ENCODE data around the gene SYN1.

SYN1 gene

GRCh38 chrX:47632666-47633065, 13.0 kb upstream of the SYN1 start:
- no peaks in the 10 kb centered on the region for H3K4me1 ChIP-seq (ENCODE audit: control insufficient read depth, insufficient read depth, low read length)
- no peak overlapping the region for H3K4me3 ChIP-seq (ENCODE audit: low read length)
- DNase-seq (ENCODE audit: low read depth), result no peak
- H3K9me3 ChIP-seq (ENCODE audit: control insufficient read depth, low read length), result no peaks in the 10 kb centered on the region
- H3K27me3 ChIP-seq (replicated peaks; ENCODE audit: control insufficient read depth, insufficient read depth, low read length), result peaks cover 14% of the 10 kb centered on the region
- peaks cover 20% of the 10 kb centered on the region for H3K36me3 ChIP-seq (ENCODE audit: control insufficient read depth, insufficient read depth, low read length, severe bottlenecking)
- no peak overlapping the region for H3K9ac ChIP-seq (ENCODE audit: low read length)

- Histone ChIP-seq H3K4me1 (ENCODE audit: control insufficient read depth, insufficient read depth, low read length) (no peaks in the 10 kb centered on the region), H3K9me3 (ENCODE audit: control insufficient read depth, low read length) (no peaks in the 10 kb centered on the region), H3K9ac (ENCODE audit: low read length) (no peak overlapping the region), H3K27me3 (replicated peaks; ENCODE audit: control insufficient read depth, insufficient read depth, low read length) (peaks cover 14% of the 10 kb centered on the region), H3K36me3 (ENCODE audit: control insufficient read depth, insufficient read depth, low read length, severe bottlenecking) (peaks cover 19% of the 10 kb centered on the region), H3K4me3 (ENCODE audit: low read length) (no peak overlapping the region)
- DNase-seq (ENCODE audit: low read depth), result no peak
Observed at GRCh38 chrX:47631676-47632075, 12.0 kb upstream of the SYN1 start.

- no peaks in the 10 kb centered on the region for H3K4me1 ChIP-seq (ENCODE audit: control insufficient read depth, insufficient read depth, low read length)
- no peak within 1 kb of the TSS for H3K4me3 ChIP-seq (ENCODE audit: low read length)
- H3K9ac ChIP-seq (ENCODE audit: low read length), result no peak within 1 kb of the TSS
- no peaks in the 10 kb centered on the region for H3K9me3 ChIP-seq (ENCODE audit: control insufficient read depth, low read length)
- H3K27me3 ChIP-seq (replicated peaks; ENCODE audit: control insufficient read depth, insufficient read depth, low read length), result peaks cover 17% of the 10 kb centered on the region
- DNase-seq (ENCODE audit: low read depth), result no peak
- H3K36me3 ChIP-seq (ENCODE audit: control insufficient read depth, insufficient read depth, low read length, severe bottlenecking), result peaks cover 3% of the 10 kb centered on the region
Observed at GRCh38 chrX:47629419-47630200, 10.0 kb upstream of the SYN1 start, which contains the start of gene CFP. Gene CFP (minus strand): TSS chrX:47629930. CDS start chrX:47629844, 86 bp downstream.

- DNase-seq (ENCODE audit: low read depth), result no peak
Observed at GRCh38 chrX:47628982-47629381, 9.3 kb upstream of the SYN1 start.

GRCh38 chrX:47625365-47625764, 5.7 kb upstream of the SYN1 start:
- Histone ChIP-seq H3K27me3 (replicated peaks; ENCODE audit: control insufficient read depth, insufficient read depth, low read length) (peaks cover 37% of the 10 kb centered on the region), H3K9ac (ENCODE audit: low read length) (no peak overlapping the region), H3K4me3 (ENCODE audit: low read length) (no peak overlapping the region), H3K36me3 (ENCODE audit: control insufficient read depth, insufficient read depth, low read length, severe bottlenecking) (no peaks in the 10 kb centered on the region), H3K4me1 (ENCODE audit: control insufficient read depth, insufficient read depth, low read length) (no peaks in the 10 kb centered on the region), H3K9me3 (ENCODE audit: control insufficient read depth, low read length) (peaks cover 4% of the 10 kb centered on the region)
- no peak for DNase-seq (ENCODE audit: low read depth)

More at GRCh38 chrX:47628982-47629381, 9.3 kb upstream of the SYN1 start:
- H3K27me3 ChIP-seq (replicated peaks; ENCODE audit: control insufficient read depth, insufficient read depth, low read length), result peaks cover 20% of the 10 kb centered on the region
- no peak overlapping the region for H3K9ac ChIP-seq (ENCODE audit: low read length)
- H3K36me3 ChIP-seq (ENCODE audit: control insufficient read depth, insufficient read depth, low read length, severe bottlenecking), result no peaks in the 10 kb centered on the region
- peaks cover 3% of the 10 kb centered on the region for H3K9me3 ChIP-seq (ENCODE audit: control insufficient read depth, low read length)
- H3K4me3 ChIP-seq (ENCODE audit: low read length), result no peak overlapping the region
- H3K4me1 ChIP-seq (ENCODE audit: control insufficient read depth, insufficient read depth, low read length), result no peaks in the 10 kb centered on the region

GRCh38 chrX:47623540-47624027, 3.9 kb upstream of the SYN1 start:
- DNase-seq (ENCODE audit: low read depth), result peak; percentile 75
- Histone ChIP-seq H3K9ac (ENCODE audit: low read length) (no peak overlapping the region), H3K36me3 (ENCODE audit: control insufficient read depth, insufficient read depth, low read length, severe bottlenecking) (no peaks in the 10 kb centered on the region), H3K9me3 (ENCODE audit: control insufficient read depth, low read length) (peaks cover 4% of the 10 kb centered on the region), H3K27me3 (replicated peaks; ENCODE audit: control insufficient read depth, insufficient read depth, low read length) (peaks cover 31% of the 10 kb centered on the region), H3K4me3 (ENCODE audit: low read length) (peak overlapping the region; percentile 64), H3K4me1 (ENCODE audit: control insufficient read depth, insufficient read depth, low read length) (no peaks in the 10 kb centered on the region)

GRCh38 chrX:47621851-47622250, 2.2 kb upstream of the SYN1 start:
- H3K27me3 ChIP-seq (replicated peaks; ENCODE audit: control insufficient read depth, insufficient read depth, low read length), result peaks cover 29% of the 10 kb centered on the region
- H3K9ac ChIP-seq (ENCODE audit: low read length), result no peak overlapping the region
- no peaks in the 10 kb centered on the region for H3K36me3 ChIP-seq (ENCODE audit: control insufficient read depth, insufficient read depth, low read length, severe bottlenecking)
- no peaks in the 10 kb centered on the region for H3K4me1 ChIP-seq (ENCODE audit: control insufficient read depth, insufficient read depth, low read length)
- H3K4me3 ChIP-seq (ENCODE audit: low read length), result no peak overlapping the region
- no peak for DNase-seq (ENCODE audit: low read depth)
- peaks cover 4% of the 10 kb centered on the region for H3K9me3 ChIP-seq (ENCODE audit: control insufficient read depth, low read length)

- Histone ChIP-seq H3K4me1 (ENCODE audit: control insufficient read depth, insufficient read depth, low read length) (no peaks in the 10 kb centered on the region), H3K36me3 (ENCODE audit: control insufficient read depth, insufficient read depth, low read length, severe bottlenecking) (no peaks in the 10 kb centered on the region), H3K27me3 (replicated peaks; ENCODE audit: control insufficient read depth, insufficient read depth, low read length) (peaks cover 37% of the 10 kb centered on the region), H3K4me3 (ENCODE audit: low read length) (no peak overlapping the region), H3K9ac (ENCODE audit: low read length) (no peak overlapping the region), H3K9me3 (ENCODE audit: control insufficient read depth, low read length) (peaks cover 4% of the 10 kb centered on the region)
- DNase-seq (ENCODE audit: low read depth), result no peak
Observed at GRCh38 chrX:47620303-47620685, 637 bp upstream of the SYN1 start.

- no peaks in the 10 kb centered on the region for H3K36me3 ChIP-seq (ENCODE audit: control insufficient read depth, insufficient read depth, low read length, severe bottlenecking)
- H3K4me1 ChIP-seq (ENCODE audit: control insufficient read depth, insufficient read depth, low read length), result no peaks in the 10 kb centered on the region
- H3K9ac ChIP-seq (ENCODE audit: low read length), result no peak overlapping the region
- H3K27me3 ChIP-seq (replicated peaks; ENCODE audit: control insufficient read depth, insufficient read depth, low read length), result peaks cover 43% of the 10 kb centered on the region
- H3K9me3 ChIP-seq (ENCODE audit: control insufficient read depth, low read length), result peaks cover 8% of the 10 kb centered on the region
- no peak overlapping the region for H3K4me3 ChIP-seq (ENCODE audit: low read length)
- no peak for DNase-seq (ENCODE audit: low read depth)
Observed at GRCh38 chrX:47618923-47619485, 653 bp downstream of the SYN1 start.

GRCh38 chrX:47614618-47615017, 5.0 kb downstream of the SYN1 start:
- Histone ChIP-seq H3K9ac (ENCODE audit: low read length) (no peak overlapping the region), H3K36me3 (ENCODE audit: control insufficient read depth, insufficient read depth, low read length, severe bottlenecking) (no peaks in the 10 kb centered on the region), H3K4me1 (ENCODE audit: control insufficient read depth, insufficient read depth, low read length) (peaks cover 3% of the 10 kb centered on the region), H3K9me3 (ENCODE audit: control insufficient read depth, low read length) (peaks cover 25% of the 10 kb centered on the region), H3K27me3 (replicated peaks; ENCODE audit: control insufficient read depth, insufficient read depth, low read length) (peaks cover 49% of the 10 kb centered on the region), H3K4me3 (ENCODE audit: low read length) (no peak overlapping the region)
- DNase-seq (ENCODE audit: low read depth), result no peak

GRCh38 chrX:47613082-47613481, 6.6 kb downstream of the SYN1 start:
- peaks cover 56% of the 10 kb centered on the region for H3K27me3 ChIP-seq (replicated peaks; ENCODE audit: control insufficient read depth, insufficient read depth, low read length)
- DNase-seq (ENCODE audit: low read depth), result no peak
- H3K4me1 ChIP-seq (ENCODE audit: control insufficient read depth, insufficient read depth, low read length), result peaks cover 3% of the 10 kb centered on the region
- H3K9me3 ChIP-seq (ENCODE audit: control insufficient read depth, low read length), result peaks cover 27% of the 10 kb centered on the region
- no peak overlapping the region for H3K9ac ChIP-seq (ENCODE audit: low read length)
- H3K4me3 ChIP-seq (ENCODE audit: low read length), result no peak overlapping the region
- no peaks in the 10 kb centered on the region for H3K36me3 ChIP-seq (ENCODE audit: control insufficient read depth, insufficient read depth, low read length, severe bottlenecking)

All from adipocyte (in vitro differentiated cells).